Stomach (tissue), 4 donors: Measurements from ENCODE around the gene NUDT2.

ENCODE experiments used
- CTCF ChIP-seq, 7 experiments: fragments of 450-650 bp in 4 of 7; fragments of 200-600 bp in 3 of 7; sonication (generic) in 3 of 7; IDR thresholded peaks; one replicate each; pipeline ENCODE4 v1.5.1; 2016 to 2019; ENCODE audit warnings: antibody characterized with exemption in 7 of 7, control low read depth in 2 of 7, mild to moderate bottlenecking in 1 of 7
- EP300 ChIP-seq: sonication (generic); formaldehyde crosslinking; IDR thresholded peaks from one replicate; pipeline ENCODE4 v1.6.1; 2017; ENCODE audit warnings: antibody characterized with exemption
- POLR2A ChIP-seq, 4 donors: fragments of 450-650 bp; IDR thresholded peaks; one replicate each; pipeline ENCODE4 v1.6.1; 2016; ENCODE audit warnings: antibody characterized with exemption in 4 of 4, control low read depth in 2 of 4, mild to moderate bottlenecking in 1 of 4, moderate library complexity in 1 of 4
- POLR2AphosphoS5 ChIP-seq, 3 donors: sonication (generic); formaldehyde crosslinking; IDR thresholded peaks; one replicate each; pipeline ENCODE4 v1.6.1; 2016; ENCODE audit warnings: antibody characterized with exemption in 3 of 3

GRCh38 chr9:34384368-34385165 lies 55.2 kb downstream of the NUDT2 start:
- TF ChIP-seq CTCF (IDR thresholded peaks at IDR 0.05) = no peak
- TF ChIP-seq POLR2AphosphoS5 (IDR thresholded peaks at IDR 0.05) = no peak
- no peak for TF ChIP-seq EP300
- TF ChIP-seq POLR2A (IDR thresholded peaks at IDR 0.05) = no peak
